Stomach (tissue), 9 donors: ENCODE results near the gene TLL2. TPM values are rescaled to one million over a fixed set of nuclear protein-coding genes. Genes with fewer than 3 reads are reported as not detected.
A peak's percentile ranks its signal among the peaks of the same experiment; 100 is the strongest.
"Not testable (repeated sequence)": the region's sequence is repeated elsewhere in the genome, so short reads cannot be mapped to it uniquely, and the experiment has no call there.

Experiments used
- DNase-seq, 2 donors: peaks; one replicate each; pipeline versions ENCODE4 v3.0.0 to v3.0.0-alpha.2; 2013 to 2019
- H3K27ac ChIP-seq, 5 donors: fragments of 200-600 bp in 4 of 5; sonication (generic) in 4 of 5; one replicate each; pipeline ENCODE4 v1.5.1; 2013 to 2019; ENCODE audit warnings: mild to moderate bottlenecking in 1 of 5, moderate library complexity in 1 of 5
- H3K27me3 ChIP-seq, 3 donors: fragments of 200-600 bp; sonication (generic); one replicate each; pipeline ENCODE4 v1.5.1; 2017 to 2019; ENCODE audit warnings: mixed run types in 1 of 3
- H3K36me3 ChIP-seq, 4 donors: fragments of 200-600 bp; sonication (generic); 1 replicate in 3 of 4; 2 replicates in 1 of 4; pipeline ENCODE4 v1.5.1; 2016 to 2019
- H3K4me1 ChIP-seq, 4 donors: fragments of 200-600 bp; sonication (generic); one replicate each; pipeline ENCODE4 v1.5.1; 2016 to 2019
- H3K4me3 ChIP-seq, 4 donors: fragments of 200-600 bp; sonication (generic) in 3 of 4; one replicate each; pipeline ENCODE4 v1.5.1; 2016 to 2019; ENCODE audit warnings: mild to moderate bottlenecking in 1 of 4
- H3K9me3 ChIP-seq, 4 donors: fragments of 200-600 bp; sonication (generic); one replicate each; pipeline ENCODE4 v1.5.1; 2016 to 2019
- CTCF ChIP-seq, 7 experiments: fragments of 450-650 bp in 4 of 7; fragments of 200-600 bp in 3 of 7; sonication (generic) in 3 of 7; IDR thresholded peaks; one replicate each; pipeline ENCODE4 v1.5.1; 2016 to 2019; ENCODE audit warnings: antibody characterized with exemption in 7 of 7, control low read depth in 2 of 7, mild to moderate bottlenecking in 1 of 7
- EP300 ChIP-seq: sonication (generic); formaldehyde crosslinking; IDR thresholded peaks from one replicate; pipeline ENCODE4 v1.6.1; 2017; ENCODE audit warnings: antibody characterized with exemption
- POLR2A ChIP-seq, 4 donors: fragments of 450-650 bp; IDR thresholded peaks; one replicate each; pipeline ENCODE4 v1.6.1; 2016; ENCODE audit warnings: antibody characterized with exemption in 4 of 4, control low read depth in 2 of 4, mild to moderate bottlenecking in 1 of 4, moderate library complexity in 1 of 4
- POLR2AphosphoS5 ChIP-seq, 3 donors: sonication (generic); formaldehyde crosslinking; IDR thresholded peaks; one replicate each; pipeline ENCODE4 v1.6.1; 2016; ENCODE audit warnings: antibody characterized with exemption in 3 of 3
- WGBS, 5 donors: extraction: QIAGEN DNeasy Blood & Tissue Kit in 3 of 5; methylation state at CpG; one replicate each; pipeline versions ENCODE4 v1.1.5 to v1.1.7; 2013 to 2018; 5-methylcytosine and 5-hydroxymethylcytosine counted together
- intact Hi-C: fragments of 100-400 bp; cut with DNase I; formaldehyde crosslinking; loops from one replicate; pipeline ENCODE4 v1.15.1; 2023; ENCODE audit warnings: low total_unique reads
- polyA plus RNA-seq, 3 donors: library from polyadenylated mRNA; stranded (reverse); fragments of 200-250 nt; gene quantifications; one replicate each; pipeline ENCODE4 v1.2.3, GENCODE V29; 2013
- total RNA-seq, 5 donors: library from RNA; depleted of rRNA; stranded (reverse); fragments of >200 nt; gene quantifications; one replicate each; pipeline versions ENCODE4 v1.1.0 to v1.2.3, GENCODE V29; 2014 to 2016
- donor health status: healthy with polysubstance abuse.
- donor health status: Bipolar disorder and iron deficiency.
- donor health status: healthy.

The TLL2 gene
- total and polyA plus RNA-seq, 8 donors, result 0.37 to 1.4 (median 0.57) TPM; not detected in 2

GRCh38 chr10:96555330-96555729, 41.6 kb upstream of the TLL2 start:
- no peak for TF ChIP-seq CTCF (IDR thresholded peaks at IDR 0.05)
- no peak for TF ChIP-seq EP300
- TF ChIP-seq POLR2A (IDR thresholded peaks at IDR 0.05), result no peak
- no peak for TF ChIP-seq POLR2AphosphoS5 (IDR thresholded peaks at IDR 0.05)
- Histone ChIP-seq H3K9me3 (no peaks in the 10 kb centered on the region), H3K4me1 (peaks cover 0 to 32% (median 16%) of the 10 kb centered on the region in 4 donors), H3K36me3 (peaks cover 5 to 87% (median 70%) of the 10 kb centered on the region in 4 donors), H3K4me3 (no peak overlapping the region), H3K27me3 (no peaks in the 10 kb centered on the region), H3K27ac (no peak overlapping the region)
- no peak for DNase-seq
- intact Hi-C loops, result no loop called here
- WGBS, 5 donors, result 78 to 88% (median 82%) methylated on average over 3 of the region's 3 CpGs

GRCh38 chr10:96548589-96548988, 34.9 kb upstream of the TLL2 start:
- 71 to 77% (median 74%) methylated on average over 5 of the region's 5 CpGs for WGBS, 5 donors
- peaks cover 21 to 97% (median 83%) of the 10 kb centered on the region in 4 donors for H3K36me3 ChIP-seq
- peaks cover 0 to 17% (median 3%) of the 10 kb centered on the region in 4 donors for H3K4me1 ChIP-seq
- H3K4me3 ChIP-seq, result no peak overlapping the region
- peak; percentile 15 to 43 for DNase-seq
- H3K9me3 ChIP-seq, result no peaks in the 10 kb centered on the region
- H3K27me3 ChIP-seq, result no peaks in the 10 kb centered on the region
- intact Hi-C loops, result no loop called here
- no peak for TF ChIP-seq CTCF (IDR thresholded peaks at IDR 0.05)
- TF ChIP-seq POLR2A (IDR thresholded peaks at IDR 0.05), result no peak
- no peak for TF ChIP-seq POLR2AphosphoS5 (IDR thresholded peaks at IDR 0.05)
- no peak for TF ChIP-seq EP300
- no peak overlapping the region for H3K27ac ChIP-seq

DNA sequence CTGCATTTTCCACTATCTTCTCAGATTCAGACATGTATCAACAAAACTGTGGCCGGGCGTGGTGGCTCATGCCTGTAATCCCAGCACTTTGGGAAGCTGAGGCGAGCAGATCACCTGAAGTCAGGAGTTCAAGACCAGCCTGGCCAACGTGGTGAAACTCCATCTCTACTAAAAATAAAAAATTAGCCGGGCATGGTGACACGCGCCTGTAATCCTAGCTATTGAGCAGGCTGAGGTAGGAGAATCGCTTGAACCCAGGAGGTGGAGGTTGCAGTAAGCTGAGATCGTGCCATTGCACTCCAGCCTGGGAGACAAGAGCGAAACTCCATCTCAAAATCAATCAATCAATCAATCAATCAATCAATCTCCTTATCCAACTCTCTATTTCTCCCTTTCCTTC, 31.8 kb upstream of the TLL2 start:
- DNase-seq, H3K4me1 ChIP-seq, intact Hi-C loops, H3K4me3 ChIP-seq, H3K9me3 ChIP-seq, H3K27ac ChIP-seq, H3K27me3 ChIP-seq: not testable (repeated sequence)
- 83 to 91% (median 90%) methylated on average over 10 of the region's 10 CpGs for WGBS, 5 donors
- peaks cover 33 to 94% (median 84%) of the 10 kb centered on the region in 4 donors for H3K36me3 ChIP-seq

- Histone ChIP-seq H3K27me3 (no peaks in the 10 kb centered on the region), H3K36me3 (peaks cover 24 to 89% (median 77%) of the 10 kb centered on the region in 4 donors)
Observed at GRCh38 chr10:96541921-96542320, 28.2 kb upstream of the TLL2 start.

More at GRCh38 chr10:96541921-96542320, 28.2 kb upstream of the TLL2 start:
- DNase-seq, result no peak
- H3K27ac ChIP-seq, result no peak overlapping the region
- H3K9me3 ChIP-seq, result no peaks in the 10 kb centered on the region
- TF ChIP-seq POLR2A (IDR thresholded peaks at IDR 0.05), result no peak
- no peak for TF ChIP-seq CTCF (IDR thresholded peaks at IDR 0.05)
- no peak for TF ChIP-seq POLR2AphosphoS5 (IDR thresholded peaks at IDR 0.05)
- TF ChIP-seq EP300, result no peak
- no peak overlapping the region for H3K4me3 ChIP-seq
- peaks cover 0 to 5% (median 0%) of the 10 kb centered on the region in 4 donors for H3K4me1 ChIP-seq
- intact Hi-C loops, result no loop called here
- WGBS, 5 donors, result 70 to 86% (median 80%) methylated on average over 2 of the region's 2 CpGs
